UCSD-AML1 (cell line): Measurements from ENCODE around the gene POLR2E.
A peak's percentile ranks its signal among the peaks of the same experiment; 100 is the strongest.

Experiments
- DNase-seq: peaks from one replicate; lab custom pipeline; 2025; ENCODE audit not compliant: unreplicated experiment; lab: John Stamatoyannopoulos, UW

The POLR2E gene

GRCh38 chr19:1082165-1082927 is 12.8 kb downstream of the POLR2E start:
- no peak for DNase-seq

DNA sequence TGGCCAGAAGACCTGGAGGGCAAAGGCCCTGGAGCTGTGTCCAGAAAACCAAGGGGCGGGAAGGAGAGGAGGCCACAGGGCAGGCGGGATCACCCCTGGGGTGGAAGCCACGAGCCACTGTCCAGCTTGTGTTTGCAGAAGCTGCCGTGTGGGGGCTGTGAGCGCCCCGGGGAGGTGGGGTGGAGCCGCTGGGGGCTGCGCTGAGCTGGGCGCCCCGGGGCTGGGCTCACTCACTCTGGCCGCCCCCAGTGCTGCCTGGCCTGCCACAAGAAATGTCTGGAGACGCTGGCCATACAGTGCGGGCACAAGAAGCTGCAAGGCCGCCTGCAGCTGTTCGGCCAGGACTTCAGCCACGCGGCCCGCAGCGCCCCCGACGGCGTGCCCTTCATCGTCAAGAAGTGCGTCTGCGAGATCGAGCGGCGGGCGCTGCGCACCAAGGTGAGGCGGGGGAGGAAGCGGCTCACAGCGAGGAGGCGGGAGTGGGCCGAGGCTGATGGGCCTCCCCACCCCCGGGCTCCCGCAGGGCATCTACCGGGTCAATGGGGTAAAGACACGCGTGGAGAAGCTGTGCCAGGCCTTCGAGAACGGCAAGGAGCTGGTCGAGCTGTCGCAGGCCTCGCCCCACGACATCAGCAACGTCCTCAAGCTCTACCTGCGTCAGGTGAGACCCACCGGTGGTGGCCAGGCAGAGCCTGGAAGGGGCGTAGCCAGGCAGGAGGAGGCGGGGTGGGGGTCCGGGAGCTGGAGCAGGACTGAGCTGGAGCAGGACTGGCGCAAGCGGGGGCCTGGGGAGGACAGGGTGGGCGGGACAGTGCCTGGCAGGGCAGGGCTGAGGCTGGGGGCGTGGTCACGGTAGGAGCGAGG is 13.6 kb downstream of the POLR2E start:
- DNase-seq, result no peak

GRCh38 chr19:1080360-1081161 is 14.6 kb downstream of the POLR2E start:
- no peak for DNase-seq

DNA sequence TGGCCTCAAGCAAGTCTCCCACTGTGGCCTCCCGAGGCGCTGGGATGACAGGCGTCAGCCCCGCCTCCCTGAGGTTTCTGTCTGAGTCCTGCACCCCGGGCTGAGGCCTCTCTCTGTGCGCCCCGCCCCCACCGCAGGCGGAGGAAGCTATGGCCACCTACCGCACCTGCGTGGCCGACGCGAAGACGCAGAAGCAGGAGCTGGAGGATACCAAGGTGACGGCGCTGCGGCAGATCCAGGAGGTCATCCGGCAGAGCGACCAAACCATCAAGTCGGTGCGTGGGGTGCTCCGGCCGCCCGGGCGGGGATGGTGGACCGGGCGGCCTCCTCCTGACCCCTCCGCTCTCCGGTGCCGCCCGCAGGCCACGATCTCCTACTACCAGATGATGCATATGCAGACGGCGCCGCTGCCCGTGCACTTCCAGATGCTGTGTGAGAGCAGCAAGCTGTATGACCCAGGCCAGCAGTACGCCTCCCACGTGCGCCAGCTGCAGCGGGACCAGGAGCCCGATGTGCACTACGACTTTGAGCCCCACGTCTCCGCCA is 15.5 kb downstream of the POLR2E start:
- DNase-seq, result no peak

DNA sequence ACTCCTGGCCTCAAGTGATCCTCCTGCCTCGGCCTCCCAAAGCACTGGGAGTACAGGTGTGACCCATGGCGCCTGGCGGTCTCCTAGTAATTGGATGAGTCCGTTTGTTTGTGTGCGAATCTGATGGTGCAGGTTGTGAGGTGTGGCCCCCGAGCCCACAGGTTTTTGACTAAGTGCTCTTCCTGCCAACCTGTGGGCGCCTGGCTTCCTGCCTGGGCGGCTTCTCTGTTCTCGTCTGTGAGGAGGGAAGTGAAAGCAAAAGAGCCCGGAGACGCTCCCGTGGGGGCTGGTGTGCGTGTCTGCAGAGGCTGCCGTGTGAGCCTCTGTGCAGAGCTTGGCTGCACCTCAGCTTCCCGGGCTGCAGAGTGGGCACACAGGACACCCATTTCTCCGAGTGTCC is 18.2 kb downstream of the POLR2E start:
- DNase-seq, result peak; percentile 69

GRCh38 chr19:1076046-1076386 is 19.2 kb downstream of the POLR2E start:
- DNase-seq, result no peak

GRCh38 chr19:1074544-1075283 is 20.5 kb downstream of the POLR2E start:
- peak; percentile 86 for DNase-seq

- DNase-seq, result no peak
These were observed 21.1 kb downstream of the POLR2E start for GRCh38 chr19:1073956-1074517.

GRCh38 chr19:1073063-1073955 is 21.9 kb downstream of the POLR2E start:
- DNase-seq, result no peak

GRCh38 chr19:1072371-1073015 is 22.7 kb downstream of the POLR2E start:
- no peak for DNase-seq

GRCh38 chr19:1070931-1071791 is 24.0 kb downstream of the POLR2E start:
- DNase-seq, result no peak

DNA sequence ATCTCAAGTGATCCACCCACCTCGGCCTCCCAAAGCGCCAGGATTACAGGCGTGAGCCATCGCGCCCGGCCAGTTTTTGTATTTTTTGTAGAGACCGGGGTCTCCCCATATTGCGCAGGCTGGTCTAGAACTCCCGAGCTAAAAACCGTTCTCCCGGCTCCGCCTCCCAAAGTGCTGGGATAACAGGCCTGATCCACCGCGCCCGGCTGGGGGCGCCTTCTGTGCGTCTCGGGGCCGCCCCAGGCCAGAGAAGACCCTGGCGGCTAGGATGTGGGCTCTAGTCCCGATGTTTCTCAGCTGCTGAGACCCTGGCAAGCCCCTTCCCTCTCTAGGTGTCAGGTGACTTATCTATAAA is 24.6 kb downstream of the POLR2E start:
- no peak for DNase-seq

GRCh38 chr19:1069009-1069779 is 26.0 kb downstream of the POLR2E start:
- DNase-seq, result peak; percentile 90

DNA sequence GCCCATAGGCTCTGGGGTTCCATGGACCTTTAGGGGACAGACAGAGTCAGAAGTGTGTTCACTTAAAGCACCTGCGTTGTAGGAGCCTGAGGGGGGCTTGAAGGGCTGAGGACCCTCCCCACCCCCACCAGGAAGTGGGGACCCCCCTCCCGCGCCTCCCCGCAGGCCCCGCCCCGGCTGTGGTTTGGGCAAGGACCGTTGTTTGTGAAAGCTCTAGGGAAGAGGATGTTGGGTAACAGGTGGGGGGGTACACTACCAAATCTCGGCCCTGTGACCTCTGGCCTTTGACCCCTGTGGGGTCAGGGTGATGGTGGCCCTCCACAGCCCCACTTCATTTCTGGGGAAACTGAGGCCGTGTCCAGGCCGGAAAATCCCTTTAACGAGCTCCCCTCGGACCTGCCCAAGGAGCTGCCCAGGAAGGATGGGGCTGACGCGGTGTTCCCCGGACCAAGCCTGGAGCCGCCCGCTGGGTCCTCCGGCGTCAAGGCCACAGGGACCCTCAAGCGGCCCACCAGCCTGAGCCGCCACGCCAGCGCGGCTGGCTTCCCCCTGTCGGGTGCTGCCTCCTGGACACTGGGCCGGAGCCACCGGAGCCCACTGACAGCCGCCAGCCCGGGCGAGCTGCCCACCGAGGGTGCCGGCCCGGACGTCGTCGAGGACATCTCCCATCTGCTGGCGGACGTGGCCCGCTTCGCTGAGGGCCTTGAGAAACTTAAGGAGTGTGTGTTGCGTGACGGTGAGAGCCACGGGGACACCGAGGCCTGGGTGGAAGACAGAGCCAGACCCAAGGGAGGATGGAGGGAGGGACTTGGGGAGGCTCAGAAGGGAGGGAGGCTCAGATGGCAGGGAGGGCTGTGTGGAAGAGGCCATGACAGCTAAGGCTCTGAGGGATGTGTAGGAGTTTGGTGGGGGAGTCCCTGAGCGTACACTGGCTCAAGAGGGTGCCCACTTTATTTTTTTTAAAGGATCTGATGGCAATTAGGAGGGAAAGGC is 26.9 kb downstream of the POLR2E start:
- DNase-seq, result peak; percentile 66

GRCh38 chr19:1067341-1067957 is 27.7 kb downstream of the POLR2E start:
- no peak for DNase-seq
